Activated CD8-positive, alpha-beta memory T cell treated with anti-CD3 and anti-CD28 coated beads for 1 hour (primary cell): ENCODE results near the gene GRIK2.

ENCODE experiments used
- DNase-seq, 2 donors: peaks; one replicate each; pipeline ENCODE4 v3.0.0-alpha.2; 2020; ENCODE audit warnings: low read depth in 1 of 2; ENCODE audit errors: extremely low read depth in 1 of 2

The GRIK2 gene

DNA sequence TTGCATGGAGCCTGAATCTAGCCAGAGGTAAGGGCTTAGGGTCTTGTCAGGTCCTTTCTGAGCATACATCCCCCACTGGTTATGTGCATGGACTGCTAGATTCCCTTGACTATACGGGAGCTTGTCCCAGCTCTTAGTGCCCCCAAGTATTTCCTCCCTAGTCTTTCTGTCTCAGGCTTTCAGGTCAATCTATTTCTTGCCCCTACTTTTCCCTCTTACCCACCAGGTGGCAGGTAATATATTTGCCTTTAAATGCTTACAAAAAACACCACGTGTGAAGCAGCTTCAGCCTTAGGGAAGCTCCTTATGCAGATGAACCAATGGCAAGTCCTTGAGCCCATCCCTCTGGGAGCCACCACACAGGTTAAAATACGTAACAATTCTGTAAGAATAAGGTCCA is 454.2 kb downstream of the GRIK2 start:
- DNase-seq: no peak

DNA sequence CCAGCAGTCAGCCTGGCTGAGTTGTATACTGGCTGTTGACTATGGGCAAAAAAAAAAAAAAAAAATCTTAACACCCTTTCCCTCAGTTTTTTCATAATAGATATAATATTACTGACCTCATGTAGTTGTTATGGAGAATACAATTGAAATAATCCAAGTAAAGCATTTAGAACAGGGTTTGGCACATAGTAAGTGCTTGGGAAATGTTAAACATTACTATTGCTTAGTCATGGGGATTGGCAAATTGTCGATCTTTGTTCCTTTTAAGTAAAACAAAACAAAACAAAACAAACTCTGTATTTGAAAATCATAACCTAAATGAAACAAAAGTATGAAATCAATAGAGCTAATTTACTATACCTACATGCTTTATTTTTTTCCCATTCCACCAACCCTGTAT is 458.4 kb downstream of the GRIK2 start:
- no peak for DNase-seq

DNA sequence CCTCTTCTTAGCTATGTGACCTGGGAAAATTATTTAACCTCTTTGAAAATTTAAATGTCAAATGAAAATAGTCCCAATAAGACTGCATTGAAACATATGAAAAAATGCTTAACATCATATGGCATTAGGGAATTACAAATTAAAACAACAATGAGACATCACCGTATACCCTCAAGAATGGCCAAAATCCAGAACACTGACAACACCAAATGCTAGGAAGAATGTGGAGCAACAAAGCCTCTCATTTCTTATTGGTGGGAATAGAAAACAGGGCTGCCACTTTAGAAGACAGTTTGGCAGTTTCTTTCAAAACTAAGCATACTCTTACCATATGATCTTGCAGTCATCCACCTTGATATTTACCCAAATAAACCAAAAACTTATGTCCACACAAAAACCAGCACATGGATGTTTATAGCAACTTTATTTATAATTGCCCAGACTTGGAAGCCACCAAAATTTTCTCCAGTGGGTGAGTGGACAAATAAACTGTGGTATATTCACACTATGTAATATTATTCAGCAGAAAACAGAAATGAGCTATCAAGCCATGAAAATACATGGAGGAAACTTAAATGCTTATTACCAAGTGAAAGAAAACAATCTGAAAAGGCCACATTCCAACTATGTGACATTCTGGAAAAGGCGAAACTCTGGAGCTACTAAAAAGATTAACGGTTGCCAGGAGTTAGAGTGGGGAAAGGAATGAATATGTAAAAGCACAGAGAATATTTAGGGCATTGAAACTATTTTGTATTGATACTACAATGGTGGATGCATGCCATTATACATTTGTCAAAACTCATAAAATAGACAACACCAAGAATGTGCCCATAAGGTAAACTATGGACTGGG is 459.9 kb downstream of the GRIK2 start:
- DNase-seq: no peak

DNA sequence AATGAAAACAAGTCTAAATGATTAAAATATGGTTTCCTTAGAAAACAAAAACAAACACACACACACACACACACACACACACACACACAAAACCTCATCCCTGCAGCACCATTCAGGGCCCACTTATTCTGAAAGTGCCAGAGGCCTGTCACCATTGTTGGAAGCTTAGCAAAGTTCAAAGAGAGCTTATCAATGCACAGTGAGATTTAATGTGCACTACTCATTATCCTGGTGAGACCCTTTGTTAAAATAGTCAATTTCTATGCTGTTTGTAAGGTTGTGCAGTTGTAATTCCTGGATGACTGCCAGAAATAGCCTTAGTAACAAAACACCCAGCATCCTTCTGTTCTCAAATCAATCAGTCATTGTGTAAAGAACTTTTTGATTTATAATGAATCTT is 482.9 kb downstream of the GRIK2 start:
- no peak for DNase-seq

DNA sequence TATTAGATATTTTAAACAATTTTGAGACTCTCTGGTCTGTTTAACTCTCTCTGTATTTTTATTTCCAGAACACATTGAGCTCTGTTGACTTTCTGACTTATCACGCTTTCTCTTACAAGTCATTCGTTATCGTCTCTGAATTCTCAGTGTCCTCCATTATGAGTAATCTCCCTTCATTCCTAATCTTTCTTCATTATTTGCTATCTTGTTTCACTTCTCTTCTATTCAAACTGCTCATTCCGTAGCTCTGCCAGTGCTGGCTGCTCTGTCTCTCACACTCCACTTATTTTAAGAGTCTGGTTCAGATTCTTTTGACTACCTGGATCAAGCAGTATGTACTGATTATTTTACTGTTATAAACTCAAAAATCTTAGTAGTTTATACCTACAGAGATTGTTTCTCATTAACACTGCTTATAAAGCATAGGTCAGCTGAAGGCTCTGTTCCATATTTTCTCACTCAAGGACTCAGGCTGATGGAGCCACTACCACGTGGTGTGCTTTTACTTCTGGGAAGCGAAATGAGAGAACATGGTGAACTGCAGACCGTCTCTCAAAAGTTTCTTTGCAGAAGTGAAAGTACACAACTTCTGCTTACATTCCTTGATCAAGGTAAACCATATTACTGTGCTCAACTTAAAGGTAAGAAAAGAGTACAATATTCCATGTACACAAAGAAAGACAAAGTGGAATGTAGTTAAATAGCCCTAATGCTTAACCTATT is 485.2 kb downstream of the GRIK2 start:
- no peak for DNase-seq

DNA sequence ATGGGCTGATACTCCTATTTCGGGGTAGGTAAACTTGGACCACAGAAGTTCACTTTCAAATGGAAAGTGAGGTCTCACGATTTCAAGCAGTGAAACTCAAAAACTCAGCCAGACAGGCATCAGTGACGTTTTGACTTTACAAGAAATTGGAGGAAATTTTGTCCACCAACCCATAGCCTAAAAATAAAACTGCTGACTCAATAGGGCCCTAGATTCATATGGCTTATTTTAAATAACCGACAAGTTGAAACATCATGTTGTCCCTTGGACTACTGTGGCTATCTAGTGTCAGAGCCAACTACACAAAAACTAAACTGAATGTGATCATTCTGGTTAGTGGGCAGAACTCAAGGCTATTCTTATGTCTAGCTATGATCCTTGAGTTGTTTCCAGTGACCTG is 486.3 kb downstream of the GRIK2 start:
- DNase-seq: no peak

DNA sequence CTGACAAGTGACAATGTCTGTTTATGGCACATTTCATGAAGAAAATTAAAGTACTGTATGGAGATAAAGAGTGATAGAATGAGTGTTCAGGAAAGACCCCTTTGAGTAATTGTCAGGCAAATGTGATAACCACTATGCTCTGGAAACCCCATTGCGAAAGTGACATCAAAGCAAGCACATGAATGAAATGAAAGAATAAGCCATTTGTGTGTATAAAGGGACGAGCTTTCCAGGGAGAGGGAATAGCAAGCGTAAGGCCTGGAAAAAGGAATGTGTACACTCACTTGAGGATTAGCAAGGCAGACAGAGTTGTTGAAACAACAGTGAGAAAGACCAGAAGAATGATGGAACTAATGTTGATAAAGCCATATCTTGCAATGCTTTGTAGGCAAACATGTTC is 490.0 kb downstream of the GRIK2 start:
- DNase-seq: no peak

DNA sequence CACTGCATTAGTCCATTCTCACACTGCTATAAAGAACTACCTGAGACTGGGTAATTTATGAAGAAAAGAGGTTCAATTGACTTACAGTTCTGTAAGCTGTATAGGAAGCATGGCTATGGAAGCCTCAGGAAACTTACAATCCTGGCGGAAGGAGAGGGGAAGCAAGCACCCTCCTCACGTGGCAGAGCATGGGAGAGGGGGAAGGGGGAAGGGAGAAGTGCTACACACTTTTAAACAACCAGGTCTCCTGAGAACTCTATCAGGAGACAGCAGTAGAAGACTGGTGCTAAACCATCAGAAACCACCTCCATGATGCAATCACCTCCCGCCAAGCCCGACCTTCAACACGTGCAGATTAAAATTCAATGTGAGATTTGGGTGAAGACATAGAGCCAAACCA is 494.0 kb downstream of the GRIK2 start:
- no peak for DNase-seq

DNA sequence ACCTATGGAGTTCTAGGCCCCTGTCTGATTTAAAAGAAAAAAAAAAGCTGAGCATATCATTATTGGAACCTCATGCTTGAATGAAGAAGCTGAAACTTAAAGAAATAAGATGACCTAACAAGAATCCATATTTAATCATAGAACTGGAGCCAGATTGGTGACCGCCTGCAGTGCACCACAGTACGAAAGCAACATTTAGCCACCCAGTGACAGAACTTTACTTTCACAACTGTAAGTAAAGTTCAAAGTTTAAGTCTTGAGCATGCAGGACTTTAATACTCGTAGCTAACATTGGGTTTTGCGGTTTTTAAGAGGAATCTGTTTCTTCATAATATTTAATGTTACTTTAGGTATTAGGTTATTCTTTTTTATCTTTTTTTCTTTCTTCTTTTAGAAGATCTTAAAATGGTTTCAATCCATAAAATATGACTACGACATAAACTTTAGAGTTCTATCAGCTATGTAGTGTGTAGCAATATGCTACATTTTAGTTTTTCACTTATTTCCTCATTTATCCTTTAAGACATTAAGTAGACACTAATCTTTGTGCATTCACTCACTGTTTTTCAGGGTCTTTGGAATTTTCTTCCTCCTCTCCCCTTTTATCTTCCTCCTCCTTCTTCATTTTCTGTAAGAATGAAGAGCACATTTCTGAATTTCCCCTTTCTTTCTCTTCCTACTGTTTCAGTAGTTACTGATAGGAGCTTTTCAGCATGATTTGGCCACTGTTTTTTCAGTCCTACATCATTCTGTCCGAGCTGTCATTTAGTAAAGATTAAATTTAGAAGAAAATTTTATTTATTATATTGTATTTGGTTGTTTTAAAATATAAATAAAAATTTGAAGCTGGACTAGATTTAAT is 514.1 kb downstream of the GRIK2 start:
- no peak for DNase-seq

DNA sequence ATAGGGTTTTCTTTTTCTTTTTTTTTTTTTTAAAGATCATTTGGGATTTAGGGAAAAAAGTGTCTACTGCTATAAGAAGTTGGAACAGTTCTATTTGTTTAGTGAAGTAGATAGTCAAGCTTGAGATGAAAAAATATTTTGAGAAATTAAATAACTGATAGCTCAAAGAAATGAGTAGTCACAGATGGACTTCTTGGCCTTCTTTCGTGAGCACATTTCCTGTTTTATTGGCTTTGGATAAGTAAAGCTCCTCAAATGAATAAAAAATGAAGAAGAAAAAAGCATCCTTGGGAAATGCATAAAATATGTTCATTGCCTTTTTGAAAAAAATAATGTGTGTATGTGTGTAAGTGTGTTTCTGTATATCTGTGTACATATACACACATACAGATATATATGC is 515.9 kb downstream of the GRIK2 start:
- DNase-seq: no peak

DNA sequence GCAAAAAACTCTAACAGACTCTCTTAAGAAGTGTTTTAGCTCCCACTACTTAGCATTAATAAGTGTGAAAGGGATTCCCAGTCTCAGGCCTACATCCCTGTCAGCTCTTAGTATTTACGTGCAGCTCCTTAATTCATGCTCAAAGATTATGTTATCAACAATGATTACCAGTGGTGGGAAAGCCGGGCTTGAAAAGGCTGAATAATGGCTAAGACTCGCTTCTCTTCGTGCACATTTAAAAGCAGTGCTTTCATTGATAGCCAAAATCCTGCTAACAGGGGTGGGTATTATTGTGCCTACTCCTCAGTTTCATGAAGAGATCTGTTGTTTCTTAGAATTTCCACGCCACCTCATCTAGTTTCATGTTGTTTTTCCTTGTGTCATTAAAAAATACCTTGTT is 518.8 kb downstream of the GRIK2 start:
- no peak for DNase-seq

DNA sequence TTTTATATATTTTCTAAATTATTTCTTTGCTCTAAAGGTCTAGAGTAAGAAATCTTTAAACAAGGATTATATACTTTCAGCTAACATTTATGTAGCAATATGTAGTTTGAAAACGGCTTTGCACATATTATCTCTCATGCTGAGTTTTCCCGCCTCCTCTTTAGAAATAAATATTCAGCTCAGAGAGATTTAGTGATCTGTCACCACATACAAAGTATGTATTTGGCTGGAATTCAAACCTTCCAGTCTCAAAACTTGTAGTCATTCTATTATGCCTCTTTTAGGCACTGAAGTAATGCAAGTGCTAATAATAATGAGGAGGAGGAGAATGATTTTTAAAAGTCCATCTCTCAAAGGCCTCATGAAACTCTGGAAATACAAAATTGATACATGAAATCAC is 525.0 kb downstream of the GRIK2 start:
- no peak for DNase-seq

DNA sequence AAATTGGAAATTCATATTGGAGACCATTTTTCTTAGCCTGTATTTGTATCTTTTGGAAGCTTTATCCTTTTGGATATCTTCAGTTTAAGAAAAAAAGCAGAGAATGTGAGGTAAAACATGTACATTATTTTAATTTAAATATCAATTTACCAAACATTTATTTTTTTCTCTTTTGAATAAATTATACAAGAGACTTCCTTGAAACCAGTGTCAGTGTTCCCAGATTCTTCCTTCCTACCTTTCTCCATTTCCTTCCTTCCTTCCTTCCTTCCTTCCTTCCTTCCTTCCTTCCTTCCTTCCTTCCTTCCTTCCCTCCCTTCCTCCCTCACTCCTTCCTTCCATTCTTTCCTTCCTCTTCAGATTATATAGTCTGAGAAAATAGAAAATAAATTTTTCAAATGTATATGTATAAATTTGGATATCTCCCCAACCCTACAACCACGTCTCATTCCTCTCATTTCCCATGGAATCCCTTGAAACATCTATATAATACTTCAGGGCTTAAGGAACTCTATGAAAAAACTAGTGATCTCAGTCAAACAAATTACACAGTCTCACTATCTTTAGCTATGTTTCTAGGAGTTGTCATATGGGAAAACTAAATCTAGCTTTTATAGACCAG is 528.4 kb downstream of the GRIK2 start:
- no peak for DNase-seq

DNA sequence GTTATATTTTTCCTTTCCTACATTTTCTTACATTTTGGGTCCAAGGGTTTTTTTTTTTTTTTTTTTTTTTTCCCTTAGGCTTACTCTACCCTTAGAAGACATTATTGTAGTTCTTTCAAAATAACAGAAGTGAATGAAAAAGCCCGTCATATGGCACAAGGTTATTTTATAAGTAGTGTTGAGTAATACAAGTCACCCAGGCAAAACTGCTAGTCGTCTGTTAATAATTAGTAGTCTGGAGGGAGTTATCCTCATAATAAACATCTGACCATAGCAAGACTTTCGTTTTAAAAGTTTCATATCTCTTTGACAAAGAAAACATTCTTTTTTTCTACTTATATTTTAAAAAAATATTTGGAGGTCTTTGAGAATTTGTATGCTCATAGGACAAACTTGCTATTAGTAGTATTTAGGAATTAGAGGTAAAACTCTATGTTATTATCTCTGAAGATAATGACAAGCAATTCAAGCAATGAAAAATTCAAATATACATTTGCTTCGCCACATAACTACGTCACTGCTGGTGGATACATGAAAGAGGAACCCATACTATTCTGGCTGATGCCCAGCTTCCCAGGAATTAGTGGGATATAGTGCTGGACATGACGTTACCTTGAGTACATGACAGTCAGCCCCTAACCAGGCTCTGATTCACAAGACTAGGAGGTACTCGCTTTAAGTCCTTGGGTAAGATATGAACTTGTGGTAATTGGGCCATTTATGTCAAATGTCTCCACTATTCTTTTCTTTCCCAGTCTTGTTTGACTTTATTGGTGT is 532.8 kb downstream of the GRIK2 start:
- DNase-seq: no peak

DNA sequence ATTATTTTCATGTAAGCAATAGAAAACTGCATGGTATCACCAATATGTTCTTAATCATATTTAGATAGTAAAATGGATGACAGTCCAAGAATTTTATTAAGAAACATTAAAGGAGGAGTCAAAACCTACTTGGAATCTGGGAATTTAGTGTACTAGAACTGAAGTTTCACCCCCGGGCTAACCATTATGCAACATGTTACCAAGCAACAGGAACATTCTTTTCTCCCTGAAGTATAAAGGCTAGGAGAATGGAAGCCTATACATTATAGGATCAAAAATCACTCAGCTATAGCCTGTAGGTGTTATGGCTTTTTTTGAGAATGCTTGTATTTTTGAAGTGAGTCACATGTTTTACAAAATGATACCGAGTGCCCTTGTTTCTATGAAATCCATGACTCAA is 538.3 kb downstream of the GRIK2 start:
- DNase-seq: no peak

DNA sequence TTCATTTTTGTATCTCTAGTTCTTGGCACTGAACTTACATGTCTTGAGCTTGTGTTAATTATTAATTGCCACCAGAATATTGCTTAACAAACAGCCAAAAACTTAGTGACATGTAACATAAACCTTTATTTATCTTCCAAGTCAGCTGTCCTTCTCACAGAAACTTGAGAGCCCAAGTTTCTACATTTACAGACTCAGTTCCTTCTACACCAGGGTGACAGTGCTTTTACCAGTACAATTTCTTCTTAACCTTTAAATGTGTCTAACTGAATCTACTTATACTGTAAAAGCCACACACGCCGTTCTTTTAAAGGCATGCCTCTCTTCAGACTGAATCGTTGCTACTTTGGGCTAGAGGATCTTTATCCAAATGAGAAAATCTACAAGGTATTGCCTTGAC is 539.2 kb downstream of the GRIK2 start:
- no peak for DNase-seq

DNA sequence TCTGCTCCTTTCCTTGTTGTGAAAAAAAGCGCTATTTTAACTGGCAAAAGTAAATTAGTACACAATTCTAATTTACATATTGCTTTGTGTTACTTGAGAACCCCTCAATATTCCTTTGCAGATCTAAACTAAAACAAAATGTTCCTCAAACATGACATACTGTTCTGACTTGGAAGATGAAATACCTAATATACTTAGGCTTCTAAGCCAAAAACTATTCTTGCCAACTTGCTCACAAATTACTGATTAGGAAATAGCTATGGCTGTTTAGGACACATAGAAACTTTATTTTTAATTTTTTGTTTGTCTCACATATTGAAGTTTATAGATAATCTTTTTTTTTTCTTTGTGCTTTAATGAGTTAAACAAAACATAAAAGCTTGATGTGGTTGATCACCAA is 542.2 kb downstream of the GRIK2 start:
- no peak for DNase-seq

DNA sequence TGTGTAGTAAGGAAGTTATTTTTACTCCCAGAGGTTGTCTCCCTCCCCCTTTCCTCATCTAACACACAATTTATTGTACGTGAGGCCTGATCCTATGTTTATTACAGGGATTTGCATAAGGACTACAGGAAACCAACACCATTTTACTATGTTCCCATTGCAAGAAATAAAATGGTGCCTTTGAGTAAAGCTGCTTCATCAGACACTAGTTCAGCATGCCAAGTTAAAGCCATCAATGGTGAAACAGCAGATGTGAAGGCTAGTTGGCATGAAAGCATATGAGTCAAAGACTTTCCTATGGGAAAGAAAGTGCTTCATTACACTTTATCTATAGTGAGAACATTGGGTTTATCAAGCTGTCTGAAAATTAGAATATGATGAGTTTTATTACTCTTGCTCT is 543.0 kb downstream of the GRIK2 start:
- no peak for DNase-seq

DNA sequence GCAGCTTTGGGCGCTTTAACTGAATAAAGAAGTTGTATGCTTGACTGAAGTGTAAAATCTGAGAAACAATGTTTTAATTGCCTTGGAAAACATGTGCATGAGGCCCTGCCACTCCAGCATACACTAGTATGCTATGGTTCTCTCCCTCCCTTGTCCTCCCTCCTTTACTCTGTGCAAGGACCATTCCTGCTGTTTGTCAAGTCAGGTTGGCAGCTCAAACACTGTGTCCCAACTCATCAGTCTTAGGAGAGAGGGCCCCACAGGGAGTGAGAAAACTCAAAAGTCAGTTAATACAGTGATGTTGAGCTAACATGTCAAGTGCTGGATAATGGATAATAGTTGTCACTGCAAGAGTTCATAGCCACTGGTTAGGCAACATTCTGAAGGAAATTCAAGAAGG is 543.6 kb downstream of the GRIK2 start:
- DNase-seq: no peak

DNA sequence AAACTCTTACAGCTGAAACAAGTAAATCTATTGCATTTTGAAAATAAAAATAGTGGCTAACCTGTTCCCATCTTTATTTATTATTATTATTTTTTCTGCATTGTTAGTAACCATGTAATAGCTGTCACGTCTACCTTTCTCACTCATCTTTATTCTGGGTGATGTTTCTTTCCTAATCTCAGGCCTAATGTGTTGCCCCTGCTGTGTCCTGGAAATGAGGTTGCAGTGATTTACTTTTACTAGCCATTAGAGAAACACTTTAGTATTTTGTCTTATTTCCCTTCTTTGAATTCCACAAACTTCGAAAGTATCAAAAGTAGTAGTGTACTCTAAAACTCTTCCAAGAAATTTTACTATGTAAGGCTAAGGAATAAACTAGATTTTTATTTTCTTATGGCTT is 546.9 kb downstream of the GRIK2 start:
- no peak for DNase-seq
